Suprapubic skin (tissue), 4 donors: Measurements from ENCODE around the gene BCAS4.

ENCODE experiments used
- EP300 ChIP-seq: sonication (generic); formaldehyde crosslinking; IDR thresholded peaks from one replicate; pipeline ENCODE4 v1.6.1; 2017; ENCODE audit warnings: antibody characterized with exemption
- POLR2A ChIP-seq, 2 donors: fragments of 450-650 bp; IDR thresholded peaks; one replicate each; pipeline ENCODE4 v1.6.1; 2017; ENCODE audit warnings: antibody characterized with exemption in 2 of 2, mild to moderate bottlenecking in 2 of 2, moderate library complexity in 2 of 2
- POLR2AphosphoS5 ChIP-seq, 3 donors: sonication (generic); formaldehyde crosslinking; IDR thresholded peaks; one replicate each; pipeline ENCODE4 v1.6.1; 2017; ENCODE audit warnings: antibody characterized with exemption in 3 of 3
- TF ChIP-seq, protein P1 (sequence below), 2 donors: fragments of 200-600 bp in 1 of 2; fragments of 450-650 bp in 1 of 2; sonication (generic) in 1 of 2; IDR thresholded peaks; one replicate each; pipeline ENCODE4 v1.5.1; 2016 to 2019; ENCODE audit warnings: antibody characterized with exemption in 2 of 2, mild to moderate bottlenecking in 1 of 2, moderate library complexity in 1 of 2

DNA sequence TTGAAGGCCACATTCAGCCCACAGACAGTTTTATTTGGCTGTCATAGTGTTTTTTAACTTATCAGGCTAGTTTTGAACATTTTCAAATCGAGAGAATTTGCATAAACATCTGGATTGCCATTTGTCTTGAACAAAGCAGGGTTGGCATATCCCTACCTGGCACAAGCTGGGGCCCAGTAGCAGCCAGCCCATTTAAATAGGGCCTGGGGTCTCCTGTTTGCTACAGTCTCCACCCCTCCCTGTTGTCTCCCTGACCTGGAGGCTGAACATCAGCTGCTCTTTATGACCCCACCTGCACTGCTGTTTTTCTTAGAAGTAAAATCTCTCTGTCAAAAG is 10.5 kb downstream of the BCAS4 start:
- TF ChIP-seq, protein P1, sequence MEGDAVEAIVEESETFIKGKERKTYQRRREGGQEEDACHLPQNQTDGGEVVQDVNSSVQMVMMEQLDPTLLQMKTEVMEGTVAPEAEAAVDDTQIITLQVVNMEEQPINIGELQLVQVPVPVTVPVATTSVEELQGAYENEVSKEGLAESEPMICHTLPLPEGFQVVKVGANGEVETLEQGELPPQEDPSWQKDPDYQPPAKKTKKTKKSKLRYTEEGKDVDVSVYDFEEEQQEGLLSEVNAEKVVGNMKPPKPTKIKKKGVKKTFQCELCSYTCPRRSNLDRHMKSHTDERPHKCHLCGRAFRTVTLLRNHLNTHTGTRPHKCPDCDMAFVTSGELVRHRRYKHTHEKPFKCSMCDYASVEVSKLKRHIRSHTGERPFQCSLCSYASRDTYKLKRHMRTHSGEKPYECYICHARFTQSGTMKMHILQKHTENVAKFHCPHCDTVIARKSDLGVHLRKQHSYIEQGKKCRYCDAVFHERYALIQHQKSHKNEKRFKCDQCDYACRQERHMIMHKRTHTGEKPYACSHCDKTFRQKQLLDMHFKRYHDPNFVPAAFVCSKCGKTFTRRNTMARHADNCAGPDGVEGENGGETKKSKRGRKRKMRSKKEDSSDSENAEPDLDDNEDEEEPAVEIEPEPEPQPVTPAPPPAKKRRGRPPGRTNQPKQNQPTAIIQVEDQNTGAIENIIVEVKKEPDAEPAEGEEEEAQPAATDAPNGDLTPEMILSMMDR (IDR thresholded peaks at IDR 0.05), result no peak
- TF ChIP-seq POLR2A (IDR thresholded peaks at IDR 0.05) (no peak), EP300 (no peak), POLR2AphosphoS5 (IDR thresholded peaks at IDR 0.05) (no peak)
